ENCODE measurements around the gene PRPF6.

The PRPF6 gene

DNA sequence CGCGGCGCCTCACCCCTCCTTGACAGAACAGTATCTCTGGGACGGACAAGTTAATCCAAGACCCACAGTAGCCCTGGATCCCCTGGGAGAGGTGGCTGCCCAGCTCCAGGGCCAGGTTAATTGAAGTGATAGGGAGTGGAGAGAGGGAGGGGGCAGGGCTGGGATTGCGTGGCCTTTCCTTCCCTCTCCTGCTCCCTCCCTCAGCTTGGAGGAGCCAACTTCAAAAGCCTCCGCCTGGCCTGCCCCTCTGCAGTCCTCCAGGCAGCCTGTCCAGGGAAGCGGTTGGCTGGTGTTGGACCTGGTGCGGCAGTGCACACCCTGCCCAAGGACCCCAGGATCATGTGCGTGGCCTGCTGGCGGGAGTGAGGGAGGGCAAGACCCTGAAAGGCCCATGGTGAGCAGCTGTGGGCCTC lies 55.0 kb downstream of the PRPF6 start, which contains the start of gene C20orf204:
Gene C20orf204, plus strand, starts transcription at position 250 of the 413 bp plus-strand sequence. Its CDS starts 142 bp downstream, at position 392.
- DNase-seq, result no peak

DNA sequence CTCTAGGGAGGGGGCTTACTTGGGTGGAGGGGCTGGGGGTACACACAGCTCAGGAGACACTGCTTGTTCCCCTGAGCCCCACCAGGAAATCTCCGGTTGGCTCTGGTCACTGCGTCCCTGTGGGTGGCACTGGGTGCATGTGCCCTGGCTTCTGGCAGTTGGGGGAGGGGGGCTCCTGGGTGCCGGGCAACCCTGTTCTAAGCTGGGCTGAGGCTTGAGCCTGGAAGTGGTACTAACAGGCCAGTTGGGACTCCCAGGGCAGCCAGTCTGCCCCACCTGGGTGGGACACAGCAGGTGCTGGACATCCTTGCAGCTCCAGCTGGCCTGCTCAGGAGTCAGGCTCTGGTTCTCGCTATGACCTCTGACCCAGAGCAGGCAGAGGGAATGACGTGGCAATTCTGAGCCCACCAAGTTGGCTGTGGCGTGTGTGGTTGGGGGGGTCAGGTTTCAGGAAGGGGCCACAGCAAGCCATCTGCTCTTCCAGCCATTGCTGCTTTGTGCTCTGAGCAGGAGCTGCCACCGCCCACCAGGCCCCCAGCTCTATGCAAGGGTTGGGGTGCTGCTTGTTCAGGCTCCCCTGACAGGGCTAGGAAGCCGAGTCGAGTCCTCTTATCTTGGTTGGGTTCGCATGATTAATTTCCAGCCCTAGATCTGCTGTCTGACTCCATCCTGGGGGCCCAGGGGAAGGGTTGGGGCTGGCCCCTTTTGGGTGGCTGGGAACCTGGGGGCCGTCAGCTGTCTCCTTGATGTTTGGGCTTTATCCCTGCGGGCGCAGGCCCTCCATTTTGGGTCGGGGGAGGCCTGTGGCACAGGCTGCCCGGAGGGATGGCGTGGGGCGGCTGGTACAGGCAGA lies 55.6 kb downstream of the PRPF6 start:
- DNase-seq, result no peak

DNA sequence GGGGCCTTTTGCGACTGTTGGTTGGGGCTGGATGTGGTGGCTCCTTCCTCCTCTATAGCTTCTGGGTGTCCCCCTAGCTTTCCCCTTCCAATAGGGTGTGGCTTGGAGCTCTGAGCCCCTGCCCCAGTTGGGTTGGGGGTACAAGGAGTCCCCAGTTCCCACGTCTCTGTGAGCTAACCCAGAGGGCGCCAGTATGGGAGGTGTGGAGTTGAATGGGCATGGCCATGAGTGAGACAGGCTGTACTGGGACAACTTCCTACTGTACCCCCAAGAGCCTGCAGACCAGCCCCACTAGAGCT lies 56.2 kb downstream of the PRPF6 start:
- no peak for DNase-seq

DNA sequence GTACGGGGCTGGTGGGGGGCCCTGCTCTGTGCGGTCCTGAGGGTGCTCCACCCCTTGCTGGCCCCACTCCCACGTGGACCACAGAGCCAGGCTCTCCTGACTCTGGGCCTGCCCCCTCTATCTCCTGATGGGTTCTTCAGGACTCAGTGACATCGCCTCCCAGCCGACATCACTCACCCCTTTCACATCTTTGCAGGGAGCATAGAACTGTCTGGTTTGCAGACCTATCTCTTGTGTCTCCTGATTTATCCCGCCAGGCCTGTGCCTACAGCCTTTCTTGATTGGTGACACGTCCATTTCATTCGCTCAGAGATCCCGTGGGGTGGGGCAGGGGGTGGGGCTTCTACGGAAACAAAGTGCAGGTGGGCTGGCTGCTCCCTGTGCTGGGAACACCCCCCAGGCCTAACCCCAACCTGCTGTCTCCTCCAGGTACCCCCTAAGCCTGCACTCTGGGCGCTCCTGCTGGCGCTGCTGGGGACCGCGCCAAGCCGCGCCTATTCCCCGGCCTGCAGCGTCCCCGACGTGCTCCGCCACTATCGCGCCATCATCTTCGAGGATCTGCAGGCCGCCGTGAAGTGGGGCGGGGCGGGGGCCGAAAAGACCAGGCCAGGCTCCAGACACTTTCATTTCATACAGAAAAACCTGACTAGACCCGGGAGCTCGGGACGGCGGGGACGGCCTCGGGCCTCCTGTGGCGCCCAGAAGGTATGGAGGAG lies 56.7 kb downstream of the PRPF6 start:
- DNase-seq, result no peak

DNA sequence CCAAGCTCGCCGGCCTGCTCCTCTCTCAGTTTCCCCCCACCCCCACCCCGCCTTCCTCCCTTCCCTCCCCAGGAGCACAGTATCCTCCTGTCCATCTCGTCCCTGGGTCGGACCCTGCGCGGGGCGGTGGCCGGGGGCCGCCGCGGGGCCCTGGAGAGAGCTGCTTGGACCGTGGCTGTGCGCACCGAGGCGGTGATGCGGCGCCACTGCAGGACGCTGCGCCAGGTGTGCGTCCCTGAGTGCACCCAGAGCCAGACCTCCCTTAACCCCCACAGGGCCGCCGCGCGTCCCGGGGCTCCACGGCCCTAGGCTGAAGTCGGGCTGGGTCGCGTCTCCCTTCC lies 57.3 kb downstream of the PRPF6 start:
- no peak for DNase-seq

DNA sequence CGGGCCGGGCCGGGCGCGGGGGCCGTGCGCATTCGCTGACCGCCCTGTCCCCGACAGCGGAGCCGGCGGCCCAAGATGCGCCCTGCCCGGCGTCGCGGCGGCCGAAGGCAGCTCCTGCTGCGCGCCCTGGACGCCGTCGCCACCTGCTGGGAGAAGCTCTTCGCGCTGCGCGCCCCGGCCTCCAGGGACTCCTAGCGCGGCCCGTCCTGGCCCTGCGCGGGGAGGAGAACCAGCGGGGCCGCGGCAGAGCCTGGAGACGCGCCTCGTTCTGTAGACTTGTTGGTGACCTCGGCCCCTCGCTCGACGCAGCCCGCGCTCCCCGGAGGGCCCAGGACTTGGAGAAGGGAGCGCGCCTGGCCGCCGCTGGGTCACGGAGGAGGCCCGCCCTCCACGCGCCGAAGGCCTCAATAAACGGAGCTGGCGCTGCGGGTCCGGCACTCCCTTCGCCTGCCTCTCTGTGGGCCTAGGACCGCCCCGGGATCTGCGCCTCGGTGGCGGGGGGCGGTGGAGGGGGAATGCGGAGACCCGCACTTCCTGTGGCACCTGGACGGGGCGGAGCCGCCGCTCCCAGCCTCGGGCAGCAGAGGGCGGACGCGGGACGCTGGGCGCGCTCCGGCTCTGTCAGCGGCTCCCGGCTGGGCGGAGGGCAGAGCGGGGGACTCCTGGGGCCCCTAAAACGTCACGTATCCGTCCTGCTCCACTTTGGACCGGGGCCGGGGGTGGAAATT lies 57.8 kb downstream of the PRPF6 start:
- DNase-seq, result peak; percentile 40

DNA sequence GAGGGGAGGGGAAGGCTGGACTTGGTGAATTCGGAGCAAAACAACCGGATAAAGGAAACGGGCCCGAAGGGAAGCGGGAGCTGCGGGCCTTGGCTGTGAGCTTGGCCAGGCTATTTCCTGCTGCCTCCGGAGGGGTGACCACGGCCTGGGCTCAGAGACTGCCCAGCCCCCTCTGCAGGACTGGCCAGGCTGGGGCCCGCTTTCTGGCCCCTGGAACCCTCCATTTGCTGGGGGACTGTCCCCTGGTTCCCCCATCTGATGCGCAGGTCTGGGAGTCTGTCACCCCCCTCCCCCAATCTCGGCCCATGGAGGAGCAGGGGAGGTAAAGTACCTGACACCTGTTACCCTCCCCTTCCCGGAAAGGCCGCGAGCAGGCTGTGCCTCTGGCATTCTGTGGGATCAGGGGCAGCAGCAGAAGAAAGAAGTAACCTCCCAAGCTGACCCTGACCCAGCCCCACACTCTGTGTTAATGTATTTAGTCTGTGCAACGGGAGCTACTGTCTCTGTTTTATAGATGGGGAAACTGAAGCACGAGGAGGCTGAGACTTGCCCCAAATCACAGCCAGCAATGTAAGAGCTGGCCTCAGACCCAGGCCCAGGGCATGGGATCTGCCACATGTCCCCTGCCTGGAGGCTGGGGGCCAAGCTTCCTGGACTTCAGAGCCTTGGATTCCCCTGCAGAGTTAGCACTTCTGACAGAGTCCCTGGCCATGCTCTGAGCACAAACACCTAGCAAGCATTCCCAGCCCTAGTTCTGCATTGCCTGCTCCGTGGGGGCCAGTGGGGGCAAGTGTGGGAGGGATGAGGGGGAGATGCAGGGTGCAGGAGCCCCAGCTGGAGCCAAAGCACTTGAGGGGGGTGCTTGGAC lies 58.6 kb downstream of the PRPF6 start:
- no peak for DNase-seq

DNA sequence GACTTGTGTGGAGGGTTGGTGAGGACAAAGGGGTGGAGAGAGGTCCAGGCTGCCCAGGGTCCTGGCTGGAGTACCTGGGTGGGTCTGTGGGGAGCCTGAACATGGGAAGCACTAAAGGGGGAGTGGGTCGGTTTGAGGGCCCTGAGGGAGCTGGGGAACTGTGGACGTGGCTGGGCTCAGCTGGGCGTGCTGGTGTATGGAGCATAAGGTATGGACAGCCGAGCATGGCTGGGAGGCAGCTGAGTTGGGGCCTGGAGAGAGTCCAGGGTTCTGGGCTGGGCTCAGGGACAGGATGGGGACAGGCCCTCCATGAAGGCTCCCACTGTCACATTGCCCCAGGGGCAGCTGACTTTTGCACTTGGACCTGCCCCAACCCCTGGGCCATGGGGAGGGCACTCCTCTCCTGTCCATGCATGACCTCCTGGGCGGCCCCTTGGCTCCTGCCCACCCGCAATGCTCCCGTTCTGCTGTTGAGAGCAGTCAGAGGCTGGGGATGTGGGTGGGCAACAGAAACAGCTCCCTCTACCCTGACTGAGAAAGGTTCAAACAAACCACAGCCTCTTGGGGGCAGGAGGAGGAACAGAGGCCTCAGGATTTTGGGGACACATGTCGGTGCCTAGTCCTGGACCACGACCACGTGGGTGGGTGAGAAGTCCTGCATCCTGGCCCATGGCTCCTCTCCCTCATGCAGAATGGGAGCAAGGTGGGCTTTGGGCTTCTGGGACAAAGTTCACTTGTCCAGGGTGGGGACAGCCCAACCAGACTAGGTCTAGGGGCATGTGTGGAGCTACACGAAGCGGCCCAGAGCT lies 59.5 kb downstream of the PRPF6 start:
- DNase-seq, result no peak

DNA sequence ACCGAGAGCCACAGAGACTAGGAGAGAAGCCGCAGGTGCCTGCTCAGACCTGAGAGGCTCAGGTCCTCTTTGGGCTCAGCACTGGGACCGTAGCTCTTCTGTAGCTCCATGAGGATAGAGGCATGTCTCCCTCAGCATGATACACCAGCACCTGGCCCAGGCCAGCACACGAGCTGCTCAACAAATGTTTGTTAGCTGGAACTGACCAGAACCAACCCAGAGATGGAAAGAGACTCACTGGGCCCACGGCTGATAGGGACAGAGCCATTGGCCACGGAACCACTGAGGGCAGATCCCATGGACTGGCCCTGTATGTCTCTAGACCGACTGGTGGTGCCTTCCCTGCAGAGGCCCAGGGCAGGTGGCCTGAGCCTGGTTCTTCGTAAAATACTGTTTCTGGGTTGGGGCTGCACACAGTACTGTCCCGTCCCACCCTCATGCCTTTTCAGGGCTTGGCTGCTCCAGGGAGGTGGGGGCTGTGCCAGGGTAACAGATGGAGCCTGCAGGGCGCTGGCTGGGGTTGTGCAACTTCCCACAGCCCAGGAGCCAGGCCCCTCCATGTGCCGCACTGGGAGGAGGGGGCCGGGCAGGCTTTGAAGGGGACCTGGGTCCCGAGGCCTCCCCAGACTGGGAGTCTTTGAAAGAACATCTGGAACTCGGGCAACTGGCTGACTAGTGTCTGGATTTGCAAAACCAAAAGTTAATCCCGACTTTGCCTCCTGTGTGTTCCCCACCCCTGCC lies 60.3 kb downstream of the PRPF6 start:
- no peak for DNase-seq

DNA sequence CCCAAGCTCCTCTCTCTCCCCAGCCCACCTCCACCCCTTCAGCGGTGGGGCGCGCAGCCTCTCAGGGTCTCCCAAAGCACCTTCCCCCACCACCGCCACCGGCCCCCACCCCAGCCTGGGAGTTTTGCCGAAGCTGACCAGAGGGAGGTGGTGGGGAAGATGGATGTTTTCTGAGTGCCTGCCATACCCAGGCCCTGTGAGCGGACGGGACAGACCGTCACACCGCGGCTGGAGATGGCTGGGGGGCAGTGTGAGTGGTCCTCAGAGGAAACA lies 60.8 kb downstream of the PRPF6 start:
- no peak for DNase-seq

DNA sequence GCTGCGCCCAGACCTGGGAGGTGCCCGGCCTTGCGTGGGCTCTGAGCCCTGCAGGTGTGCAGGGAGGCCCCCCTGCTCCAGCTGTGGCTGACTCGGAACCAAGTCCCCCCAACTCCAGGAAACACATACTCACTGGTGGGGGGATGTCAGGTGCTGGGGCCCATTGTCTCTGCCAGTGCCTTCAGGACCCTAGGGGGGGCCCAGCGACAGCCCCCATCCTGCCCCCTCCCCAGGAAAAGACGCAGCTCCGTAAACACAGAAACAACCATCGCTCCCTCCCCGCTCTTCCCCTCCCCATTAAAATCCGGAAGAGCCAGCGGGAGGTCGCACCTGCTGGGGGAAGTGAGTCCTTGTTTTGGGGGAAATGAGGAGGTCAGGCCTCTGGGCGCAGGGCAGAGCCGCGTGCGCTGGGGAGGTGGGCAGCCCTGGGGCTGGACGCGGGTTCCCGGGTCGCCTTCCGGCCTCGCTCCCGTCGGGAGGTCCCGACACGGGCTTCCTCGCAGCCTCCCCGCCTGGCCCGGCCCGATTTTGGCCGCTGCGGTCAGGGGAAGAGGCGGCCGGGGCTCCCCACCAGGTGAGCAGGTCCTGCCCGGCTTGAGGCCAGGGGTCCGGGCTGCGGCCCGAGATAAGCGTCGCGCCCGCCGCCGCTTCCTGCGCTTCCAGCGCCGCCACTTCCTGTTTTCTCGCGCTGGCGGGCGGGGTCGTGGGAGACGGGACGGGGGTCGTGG lies 61.3 kb downstream of the PRPF6 start:
- no peak for DNase-seq

DNA sequence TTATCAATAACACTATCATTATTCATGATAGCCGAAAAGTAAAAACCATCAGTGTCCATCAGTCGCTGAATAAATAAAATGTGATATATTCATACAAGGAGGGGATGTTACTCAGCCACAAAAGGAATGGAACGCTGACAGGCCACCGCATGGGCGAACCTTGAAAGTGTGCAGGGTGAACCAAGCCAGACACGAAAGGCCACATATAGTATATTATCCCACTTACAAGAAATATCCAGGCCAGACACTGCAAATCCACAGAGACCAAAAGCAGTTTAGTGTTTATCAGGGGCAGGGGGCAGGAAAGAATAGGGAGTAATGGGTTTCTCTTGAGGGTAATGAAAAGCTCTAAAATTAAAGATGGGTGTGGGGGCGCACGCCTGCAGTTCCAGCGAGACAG lies 62.8 kb downstream of the PRPF6 start:
- DNase-seq, result no peak

DNA sequence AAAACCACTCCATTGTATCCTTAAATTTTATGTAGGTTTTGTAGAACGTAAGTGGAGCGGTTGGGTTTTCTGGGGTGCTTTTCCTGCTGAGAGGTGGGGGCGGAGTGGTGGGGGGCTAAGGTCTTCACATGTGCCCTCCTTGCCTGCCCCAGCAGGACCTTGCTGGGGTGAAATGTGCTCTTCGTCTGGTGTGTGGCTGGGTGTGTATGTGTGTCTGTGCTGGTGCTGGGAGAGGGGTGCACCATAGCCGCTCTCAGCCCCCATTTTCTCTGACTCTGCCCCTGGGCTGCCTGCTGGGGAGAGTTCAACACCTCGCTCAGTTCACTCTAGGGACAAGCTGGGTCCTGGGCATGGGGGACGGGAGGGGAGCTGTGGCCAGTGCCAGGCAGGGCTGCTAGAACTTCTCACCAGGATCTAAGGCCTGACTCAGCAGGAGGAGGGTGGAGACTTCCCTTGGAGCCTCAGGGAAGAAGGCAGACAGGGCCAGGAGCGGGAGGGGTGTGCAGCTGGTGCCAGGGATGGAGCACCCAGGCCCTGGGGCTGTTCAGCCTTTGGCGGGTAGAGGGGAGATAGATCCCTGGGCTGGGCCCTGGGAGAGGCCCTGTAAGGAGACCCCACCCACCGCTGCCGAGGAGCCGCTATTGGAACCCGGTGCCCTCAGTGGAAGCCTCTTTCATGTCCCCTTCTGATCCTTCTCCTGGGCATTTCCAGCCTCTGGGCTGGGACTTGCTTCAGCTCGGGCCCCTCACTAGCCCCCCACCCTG lies 63.7 kb downstream of the PRPF6 start:
- DNase-seq, result peak; percentile 57

DNA sequence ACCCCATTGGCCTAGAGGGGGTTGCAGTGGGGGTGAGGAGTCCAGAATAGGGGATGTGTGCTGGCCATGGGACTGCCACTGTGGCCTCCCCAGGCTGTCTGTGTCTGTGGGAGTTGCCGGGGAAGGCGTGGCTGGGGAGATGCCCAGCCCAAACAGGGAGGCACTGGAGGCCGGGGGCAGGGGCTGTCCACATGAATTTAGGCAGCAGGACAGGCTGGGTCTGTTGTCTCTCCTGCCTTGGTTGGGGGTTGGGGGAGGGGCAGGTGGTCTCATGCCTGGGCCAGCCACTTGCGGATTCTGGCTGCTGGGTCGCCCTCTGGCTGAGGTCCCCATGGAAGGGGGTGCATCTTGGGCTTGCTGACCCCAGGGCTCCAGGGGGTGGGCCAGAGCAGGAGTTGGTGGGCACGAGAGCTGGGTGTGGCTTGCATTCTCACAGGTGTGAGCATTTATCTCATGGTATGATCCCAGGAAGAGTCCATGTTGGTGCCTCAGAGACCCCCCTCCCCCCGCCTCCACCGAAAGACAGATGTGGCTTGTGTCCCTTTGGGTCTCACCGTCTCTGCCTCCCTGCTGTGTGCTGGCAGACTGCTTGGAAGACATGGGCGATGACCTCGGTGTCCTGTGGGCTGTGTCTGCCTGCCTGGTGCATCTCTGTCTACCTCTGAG lies 64.5 kb downstream of the PRPF6 start:
- no peak for DNase-seq

DNA sequence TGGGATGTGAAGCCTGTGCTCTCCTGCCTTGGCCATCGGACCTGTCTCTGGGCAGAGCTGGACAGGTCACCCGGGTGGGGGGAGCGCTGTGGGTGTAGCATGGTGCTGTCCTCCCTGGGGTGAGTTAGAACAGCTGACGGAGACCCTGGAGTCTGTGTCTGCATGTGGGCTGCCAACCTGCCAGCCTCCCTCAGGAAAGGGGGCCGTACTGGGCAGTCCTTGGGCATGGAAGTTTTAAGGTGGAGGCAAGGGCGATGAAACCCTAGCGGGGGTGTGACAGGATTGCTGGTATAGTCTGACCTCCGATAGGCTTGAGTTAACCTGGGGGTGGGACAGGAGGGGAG lies 66.1 kb downstream of the PRPF6 start:
- DNase-seq, result no peak

DNA sequence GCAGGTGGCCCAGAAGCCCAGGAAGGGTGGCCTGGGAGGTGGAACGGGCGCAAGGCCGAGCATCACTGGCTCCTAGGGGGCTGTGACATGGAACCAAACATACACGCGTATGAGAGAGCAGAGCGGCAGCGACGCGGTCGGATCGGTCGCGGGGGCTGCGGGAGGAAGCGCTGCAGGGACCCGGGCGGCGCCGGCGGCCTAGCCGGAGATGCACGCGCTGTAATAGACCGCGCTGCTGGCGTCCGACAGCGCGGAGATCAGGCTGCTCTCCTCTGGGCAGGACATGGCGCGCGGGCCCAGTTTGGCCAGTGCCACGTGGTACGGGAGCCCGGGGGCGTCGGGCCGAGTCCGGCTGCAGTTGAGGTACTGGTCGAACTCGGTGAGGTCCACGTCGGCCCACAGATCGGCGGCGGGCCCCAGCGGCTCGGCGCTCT lies 67.1 kb downstream of the PRPF6 start:
- no peak for DNase-seq

DNA sequence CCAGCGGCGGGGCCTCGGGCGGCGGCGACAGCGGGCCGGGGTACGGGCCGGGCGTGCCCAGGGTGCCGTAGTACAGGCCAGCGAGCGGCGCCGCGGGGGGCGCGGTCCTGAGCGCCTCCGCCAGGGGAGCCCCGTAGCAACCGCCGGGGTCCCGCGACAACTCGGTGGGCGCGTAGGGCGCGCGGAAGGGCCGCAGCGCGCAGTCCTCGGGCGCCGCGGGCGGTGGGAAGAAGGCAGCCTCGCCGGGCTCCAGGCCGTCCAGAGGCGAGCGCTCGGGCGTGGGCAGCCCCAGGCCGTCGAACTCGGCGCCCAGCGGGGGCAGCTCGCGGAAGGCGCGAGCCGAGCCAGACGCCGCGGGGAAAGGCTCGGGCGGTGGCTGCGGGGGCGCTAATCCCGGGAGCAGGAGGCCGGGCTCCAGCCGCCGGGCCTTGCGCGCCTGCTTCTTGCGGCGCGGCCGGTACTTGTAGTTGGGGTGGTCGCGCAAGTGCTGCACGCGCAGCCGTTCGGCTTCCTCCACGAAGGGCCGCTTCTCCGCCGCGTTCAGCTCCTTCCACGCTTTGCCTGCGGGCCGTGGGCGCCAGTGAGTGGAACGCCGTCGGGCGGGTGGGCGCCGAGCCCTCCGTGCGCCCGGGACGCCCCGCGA lies 67.6 kb downstream of the PRPF6 start:
- DNase-seq, result no peak

DNA sequence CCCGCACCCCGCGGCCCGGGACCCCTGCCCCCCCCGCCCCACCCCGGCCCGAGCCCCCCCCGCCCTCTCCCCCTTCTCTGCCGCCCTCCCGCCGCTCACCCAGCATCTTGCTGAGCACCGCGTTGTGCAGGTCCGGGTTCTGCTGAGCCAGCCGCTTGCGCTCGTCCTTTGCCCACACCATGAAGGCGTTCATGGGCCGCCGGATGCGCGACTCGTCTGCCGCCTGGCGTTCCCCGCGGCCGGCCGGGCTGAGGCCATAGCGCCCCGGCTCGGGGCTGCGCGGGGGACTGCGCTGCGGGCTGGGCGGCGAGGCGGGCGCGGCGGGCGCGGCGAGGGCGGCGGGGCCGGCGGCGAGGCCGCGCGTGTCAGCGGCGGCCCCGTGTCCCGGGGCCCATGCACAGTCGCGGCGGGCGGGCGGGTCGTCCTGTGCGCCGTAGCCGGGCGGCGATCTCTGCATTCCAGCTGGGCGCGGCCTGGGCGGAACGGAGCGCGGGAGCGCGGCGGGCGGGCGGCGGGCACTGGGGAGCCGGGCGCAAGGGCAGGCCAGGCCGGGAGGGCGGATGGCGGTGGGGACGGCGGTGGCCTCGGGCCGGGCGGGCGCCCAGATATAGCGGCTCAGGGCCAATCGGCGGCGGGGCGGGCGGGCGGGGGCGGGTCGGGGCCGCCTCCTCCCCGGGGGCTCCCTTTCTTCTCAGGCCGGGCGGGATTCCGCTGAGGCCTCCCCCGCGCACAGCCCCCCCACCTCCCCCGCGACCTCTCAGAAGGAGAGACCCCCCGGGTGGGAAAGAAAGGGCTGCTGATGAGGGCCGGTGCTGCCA lies 68.3 kb downstream of the PRPF6 start, which contains the start of gene SOX18:
Gene SOX18, minus strand, starts transcription at position 580 of the 818 bp plus-strand sequence. Its CDS starts 123 bp downstream, at position 457.
- DNase-seq, result peak; percentile 40
